ENCODE measurements around the gene JAM3. TPM values are rescaled to one million over a fixed set of nuclear protein-coding genes. Genes with fewer than 3 reads are reported as not detected.

The JAM3 gene
- total and polyA plus RNA-seq, 2 of the 8 experiments (the other 6 are each of a cell fraction or from before 2014, with no cell fraction given), result 19.6 to 42.8 TPM

GRCh38 chr11:134164490-134165370, 95.9 kb downstream of the JAM3 start (continued):
- TF ChIP-seq CBX8 (IDR thresholded peaks at IDR 0.05; ENCODE audit: borderline replicate concordance, low read depth, low read length) (no peak), HDAC2 (IDR thresholded peaks at IDR 0.05; ENCODE audit: borderline replicate concordance in 1 of 2, low read depth in 2 of 2, low read length in 2 of 2) (no peak), SP4 (IDR thresholded peaks at IDR 0.05; ENCODE audit: low read length) (no peak), CHD7 (IDR thresholded peaks at IDR 0.05; ENCODE audit: insufficient replicate concordance, low read length) (no peak)
- TF ChIP-seq, protein P1, sequence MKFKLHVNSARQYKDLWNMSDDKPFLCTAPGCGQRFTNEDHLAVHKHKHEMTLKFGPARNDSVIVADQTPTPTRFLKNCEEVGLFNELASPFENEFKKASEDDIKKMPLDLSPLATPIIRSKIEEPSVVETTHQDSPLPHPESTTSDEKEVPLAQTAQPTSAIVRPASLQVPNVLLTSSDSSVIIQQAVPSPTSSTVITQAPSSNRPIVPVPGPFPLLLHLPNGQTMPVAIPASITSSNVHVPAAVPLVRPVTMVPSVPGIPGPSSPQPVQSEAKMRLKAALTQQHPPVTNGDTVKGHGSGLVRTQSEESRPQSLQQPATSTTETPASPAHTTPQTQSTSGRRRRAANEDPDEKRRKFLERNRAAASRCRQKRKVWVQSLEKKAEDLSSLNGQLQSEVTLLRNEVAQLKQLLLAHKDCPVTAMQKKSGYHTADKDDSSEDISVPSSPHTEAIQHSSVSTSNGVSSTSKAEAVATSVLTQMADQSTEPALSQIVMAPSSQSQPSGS (IDR thresholded peaks at IDR 0.05; ENCODE audit: low read length), result no peak
- TF ChIP-seq, protein P2, sequence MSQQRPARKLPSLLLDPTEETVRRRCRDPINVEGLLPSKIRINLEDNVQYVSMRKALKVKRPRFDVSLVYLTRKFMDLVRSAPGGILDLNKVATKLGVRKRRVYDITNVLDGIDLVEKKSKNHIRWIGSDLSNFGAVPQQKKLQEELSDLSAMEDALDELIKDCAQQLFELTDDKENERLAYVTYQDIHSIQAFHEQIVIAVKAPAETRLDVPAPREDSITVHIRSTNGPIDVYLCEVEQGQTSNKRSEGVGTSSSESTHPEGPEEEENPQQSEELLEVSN (IDR thresholded peaks at IDR 0.05), result no peak

All from H1 (cell line).